ENCODE data around the gene TIMM22. TPM values are rescaled to one million over a fixed set of nuclear protein-coding genes. Genes with fewer than 3 reads are reported as not detected.

TIMM22 gene
- total and polyA plus RNA-seq, 2 of the 13 experiments (the other 11 are each of a cell fraction or from before 2014, with no cell fraction given): 6.2 to 15.5 TPM

DNA sequence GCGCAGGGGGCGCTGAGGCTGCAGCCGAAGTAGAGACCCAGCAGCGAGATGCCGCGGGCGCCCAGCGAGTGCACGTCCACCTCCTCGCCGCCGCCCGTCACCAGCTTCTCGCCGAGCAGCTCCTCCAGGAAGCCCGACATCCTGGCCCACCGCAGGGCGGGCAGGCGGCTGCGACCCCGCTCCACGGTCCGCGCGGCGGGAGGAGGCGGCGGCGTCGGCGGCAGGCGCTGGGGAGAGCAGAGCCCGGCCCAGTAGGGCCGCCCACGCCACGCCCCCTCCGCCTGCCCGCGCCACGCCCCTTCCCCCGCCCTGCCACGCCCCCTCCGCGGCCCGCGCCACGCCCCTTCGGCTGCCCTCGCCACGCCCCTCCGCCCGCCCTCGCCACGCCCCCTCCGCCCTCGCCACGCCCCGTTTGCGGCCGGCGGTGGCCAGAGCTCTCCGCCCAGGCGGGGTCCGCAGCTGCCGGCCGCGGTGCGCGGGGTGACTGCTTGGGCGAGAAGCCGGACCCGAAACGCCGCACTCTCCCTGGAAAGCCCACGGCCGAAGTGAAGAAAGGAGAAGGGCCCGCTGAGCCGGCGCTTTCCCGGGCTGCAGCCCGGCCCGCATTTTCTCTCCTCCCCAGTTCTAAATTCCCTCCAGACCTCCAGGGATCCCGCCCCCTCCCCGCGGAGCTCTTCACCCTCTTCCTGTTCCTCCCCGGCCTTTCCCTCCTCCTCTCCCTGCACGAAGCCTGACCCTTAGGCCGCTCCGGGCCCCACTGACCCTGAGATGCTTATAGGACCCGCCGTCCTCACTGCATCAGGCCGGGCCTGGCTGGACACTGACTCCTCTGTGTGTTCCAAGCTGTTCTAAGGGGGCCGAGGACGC, 17.2 kb upstream of the TIMM22 start, which contains the start of gene NXN (continued):
- TF ChIP-seq ZNF609 (CRISPR knock-in tag; IDR thresholded peaks at IDR 0.05; ENCODE audit: borderline replicate concordance) (no peak), CCDC6 (CRISPR knock-in tag; IDR thresholded peaks at IDR 0.05) (0 out of 2 replicates have a peak, but pooled peaks have one; percentile 35), ZNF644 (CRISPR knock-in tag; IDR thresholded peaks at IDR 0.05; ENCODE audit: low read depth) (no peak), TFE3 (CRISPR knock-in tag; IDR thresholded peaks at IDR 0.05) (no peak), SOX6 (IDR thresholded peaks at IDR 0.05) (no peak), SOX6 (CRISPR knock-in tag; IDR thresholded peaks at IDR 0.05) (peak; percentile 36), TEAD2 (CRISPR knock-in tag; IDR thresholded peaks at IDR 0.05) (no peak), ZSCAN12 (CRISPR knock-in tag; IDR thresholded peaks at IDR 0.05) (no peak), ZNF382 (CRISPR knock-in tag; IDR thresholded peaks at IDR 0.05; ENCODE audit: borderline replicate concordance) (no peak), ETV5 (CRISPR knock-in tag; IDR thresholded peaks at IDR 0.05; ENCODE audit: borderline replicate concordance) (0 out of 2 replicates have a peak, but pooled peaks have one; percentile 12), TAF1 (CRISPR knock-in tag; IDR thresholded peaks at IDR 0.05) (peak; percentile 64), ZNF143 (CRISPR knock-in tag; IDR thresholded peaks at IDR 0.05) (no peak), MTF2 (CRISPR knock-in tag; IDR thresholded peaks at IDR 0.05; ENCODE audit: borderline replicate concordance) (no peak), ZNF276 (CRISPR knock-in tag; IDR thresholded peaks at IDR 0.05; ENCODE audit: low read depth) (0 out of 2 replicates have a peak, but pooled peaks have one; percentile 24), ZNF207 (IDR thresholded peaks at IDR 0.05; ENCODE audit: borderline replicate concordance) (no peak), MZF1 (CRISPR knock-in tag; IDR thresholded peaks at IDR 0.05; ENCODE audit: borderline replicate concordance) (no peak), ZSCAN31 (CRISPR knock-in tag; IDR thresholded peaks at IDR 0.05; ENCODE audit: low read depth) (peak; percentile 59; the same call in 1 of the 2 replicates)
- TF ChIP-seq, protein P1, sequence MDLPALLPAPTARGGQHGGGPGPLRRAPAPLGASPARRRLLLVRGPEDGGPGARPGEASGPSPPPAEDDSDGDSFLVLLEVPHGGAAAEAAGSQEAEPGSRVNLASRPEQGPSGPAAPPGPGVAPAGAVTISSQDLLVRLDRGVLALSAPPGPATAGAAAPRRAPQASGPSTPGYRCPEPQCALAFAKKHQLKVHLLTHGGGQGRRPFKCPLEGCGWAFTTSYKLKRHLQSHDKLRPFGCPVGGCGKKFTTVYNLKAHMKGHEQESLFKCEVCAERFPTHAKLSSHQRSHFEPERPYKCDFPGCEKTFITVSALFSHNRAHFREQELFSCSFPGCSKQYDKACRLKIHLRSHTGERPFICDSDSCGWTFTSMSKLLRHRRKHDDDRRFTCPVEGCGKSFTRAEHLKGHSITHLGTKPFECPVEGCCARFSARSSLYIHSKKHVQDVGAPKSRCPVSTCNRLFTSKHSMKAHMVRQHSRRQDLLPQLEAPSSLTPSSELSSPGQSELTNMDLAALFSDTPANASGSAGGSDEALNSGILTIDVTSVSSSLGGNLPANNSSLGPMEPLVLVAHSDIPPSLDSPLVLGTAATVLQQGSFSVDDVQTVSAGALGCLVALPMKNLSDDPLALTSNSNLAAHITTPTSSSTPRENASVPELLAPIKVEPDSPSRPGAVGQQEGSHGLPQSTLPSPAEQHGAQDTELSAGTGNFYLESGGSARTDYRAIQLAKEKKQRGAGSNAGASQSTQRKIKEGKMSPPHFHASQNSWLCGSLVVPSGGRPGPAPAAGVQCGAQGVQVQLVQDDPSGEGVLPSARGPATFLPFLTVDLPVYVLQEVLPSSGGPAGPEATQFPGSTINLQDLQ (CRISPR knock-in tag; IDR thresholded peaks at IDR 0.05): peak; percentile 44; the same call in 1 of the 2 replicates
